NCI-H82 treated with DMSO at 0.1 percent for 48 hours (cell line): Measurements from ENCODE around the gene SUSD2.
A peak's percentile ranks its signal among the peaks of the same experiment; 100 is the strongest.
"Not testable (repeated sequence)": the region's sequence is repeated elsewhere in the genome, so short reads cannot be mapped to it uniquely, and the experiment has no call there.

Experiments used
- DNase-seq: peaks from one replicate; lab custom pipeline; 2025; ENCODE audit not compliant: unreplicated experiment; lab: John Stamatoyannopoulos, UW

Gene SUSD2

DNA sequence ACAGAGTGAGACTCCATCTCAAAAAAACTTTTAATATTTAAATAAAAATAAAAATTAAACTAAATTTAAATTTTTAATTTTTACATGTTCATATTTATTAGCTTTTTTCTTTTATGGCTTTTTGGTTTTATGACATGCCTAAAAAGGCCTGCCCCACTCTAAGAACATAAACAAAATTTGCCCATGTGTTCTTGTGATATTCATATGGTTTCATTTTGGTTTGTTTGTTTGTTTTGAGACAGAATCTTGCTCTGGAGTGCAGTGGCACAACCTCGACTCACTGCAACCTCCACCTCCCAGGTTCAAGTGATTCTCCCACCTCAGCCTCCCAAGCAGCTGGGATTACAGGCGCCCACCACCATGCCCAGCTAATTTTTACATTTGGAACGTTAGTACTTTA, 27.7 kb downstream of the SUSD2 start:
- DNase-seq = no peak

DNA sequence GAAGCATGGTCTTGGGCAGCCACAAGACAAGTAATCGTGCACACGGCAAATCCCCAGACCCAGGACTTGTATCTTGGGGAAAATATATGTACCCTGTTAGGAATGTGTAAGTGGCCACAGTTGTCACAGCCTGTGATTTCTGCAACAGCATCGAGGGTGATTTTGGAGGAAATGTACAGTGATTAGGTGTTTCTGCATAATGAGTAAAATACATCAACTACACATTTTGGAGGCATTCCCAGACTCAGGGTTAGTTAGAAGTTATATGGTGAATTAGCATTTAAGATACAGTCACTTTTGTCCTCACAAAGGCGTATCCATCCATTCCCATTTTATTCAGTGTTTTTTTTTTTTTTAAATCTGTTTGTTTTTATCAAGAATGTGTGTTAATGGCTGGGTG, 28.4 kb downstream of the SUSD2 start:
- no peak for DNase-seq

DNA sequence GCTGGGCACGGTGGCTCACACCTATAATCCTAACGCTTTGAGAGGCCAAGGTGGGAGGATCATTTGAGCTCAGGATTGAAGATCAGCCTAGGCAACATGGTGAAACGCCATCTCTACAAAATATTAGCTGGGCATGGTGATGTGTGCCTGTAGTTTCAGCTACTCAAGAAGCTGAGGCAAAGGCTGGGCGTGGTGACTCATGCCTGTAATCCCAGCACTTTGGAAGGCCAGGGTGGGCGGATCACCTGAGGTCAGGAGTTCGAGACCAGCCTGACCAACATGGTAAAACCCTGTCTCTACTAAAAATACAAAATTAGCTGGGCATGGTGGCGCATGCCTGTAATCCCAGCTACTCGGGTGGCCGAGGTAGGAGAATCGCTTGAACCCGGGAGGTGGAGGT, 29.1 kb downstream of the SUSD2 start:
- DNase-seq = not testable (repeated sequence)

DNA sequence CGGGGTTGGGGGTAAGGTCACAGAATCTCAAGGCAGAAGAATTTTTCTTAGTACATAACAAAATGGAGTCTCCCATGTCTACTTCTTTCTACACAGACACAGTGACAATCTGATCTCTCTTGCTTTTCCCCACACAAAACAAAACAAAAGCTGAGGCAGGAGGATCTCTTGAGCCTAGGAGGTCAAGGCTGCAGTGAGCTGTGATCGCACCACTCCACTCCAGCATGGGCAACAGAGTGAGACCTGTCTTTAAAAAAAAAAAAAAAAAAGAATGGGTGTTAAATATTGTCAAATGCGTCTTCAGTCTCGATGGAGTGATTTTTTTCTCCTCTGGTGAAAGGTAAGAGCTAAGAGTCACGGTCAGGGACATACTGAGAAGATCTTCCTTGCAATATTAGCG, 30.4 kb downstream of the SUSD2 start:
- DNase-seq = not testable (repeated sequence)

DNA sequence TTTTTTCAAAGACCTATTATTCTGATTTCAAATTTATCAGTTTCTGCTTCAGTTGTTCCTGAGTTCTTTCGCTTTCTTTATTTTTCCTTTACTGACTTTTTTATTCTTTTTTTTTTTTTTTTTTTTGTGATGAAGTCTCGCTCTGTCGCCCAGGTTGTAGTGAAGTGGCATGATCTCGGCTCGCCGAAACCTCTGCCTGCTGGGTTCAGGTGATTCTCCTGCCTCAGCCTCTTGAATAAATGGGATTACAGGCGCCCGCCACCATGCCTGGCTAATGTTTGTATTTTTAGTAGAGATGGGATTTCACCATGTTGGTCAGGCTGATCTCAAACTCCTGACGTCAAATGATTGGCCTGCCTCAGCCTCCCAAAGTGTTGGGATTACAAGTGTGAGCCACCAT, 31.8 kb downstream of the SUSD2 start:
- not testable (repeated sequence) for DNase-seq

DNA sequence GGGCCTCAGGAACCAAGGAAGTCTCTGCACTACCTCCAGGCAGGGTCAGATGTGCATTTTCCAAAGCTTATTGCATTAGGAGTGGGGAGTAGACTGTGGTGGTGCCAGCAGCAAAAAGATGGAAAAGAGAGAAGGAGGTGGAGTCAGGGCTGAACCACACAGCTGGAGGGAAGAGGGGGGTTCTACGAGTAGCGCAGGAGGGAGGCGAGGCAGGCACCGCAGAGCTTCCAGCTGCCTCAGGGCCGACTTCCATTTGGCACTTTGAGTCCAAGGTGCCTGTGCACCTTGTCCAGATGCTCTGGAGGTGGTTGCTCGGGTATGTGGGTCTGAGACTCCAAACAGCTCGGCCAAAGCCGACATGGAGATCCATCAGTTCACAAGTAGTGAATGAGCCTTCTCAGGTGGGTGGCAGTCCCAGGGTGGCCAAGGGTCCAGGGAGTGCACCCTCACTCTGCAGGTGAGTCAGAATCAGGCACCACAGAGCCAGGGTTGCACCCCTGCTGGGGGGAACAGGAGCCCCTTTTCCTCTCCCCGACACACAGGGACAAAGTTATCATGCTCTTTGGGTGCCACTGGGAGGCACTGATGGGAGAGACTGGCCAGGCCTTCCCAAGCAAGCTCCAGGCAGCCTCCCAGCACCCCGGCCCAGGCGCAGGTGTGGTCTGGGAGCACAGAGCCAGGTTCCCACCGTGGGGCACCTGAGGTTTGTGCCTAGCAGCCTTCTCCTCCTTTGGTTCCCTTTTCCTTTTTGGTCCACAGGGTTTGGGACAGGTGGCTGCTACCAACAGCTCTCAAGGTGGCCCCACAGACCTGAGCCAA, 33.4 kb downstream of the SUSD2 start:
- DNase-seq = no peak

DNA sequence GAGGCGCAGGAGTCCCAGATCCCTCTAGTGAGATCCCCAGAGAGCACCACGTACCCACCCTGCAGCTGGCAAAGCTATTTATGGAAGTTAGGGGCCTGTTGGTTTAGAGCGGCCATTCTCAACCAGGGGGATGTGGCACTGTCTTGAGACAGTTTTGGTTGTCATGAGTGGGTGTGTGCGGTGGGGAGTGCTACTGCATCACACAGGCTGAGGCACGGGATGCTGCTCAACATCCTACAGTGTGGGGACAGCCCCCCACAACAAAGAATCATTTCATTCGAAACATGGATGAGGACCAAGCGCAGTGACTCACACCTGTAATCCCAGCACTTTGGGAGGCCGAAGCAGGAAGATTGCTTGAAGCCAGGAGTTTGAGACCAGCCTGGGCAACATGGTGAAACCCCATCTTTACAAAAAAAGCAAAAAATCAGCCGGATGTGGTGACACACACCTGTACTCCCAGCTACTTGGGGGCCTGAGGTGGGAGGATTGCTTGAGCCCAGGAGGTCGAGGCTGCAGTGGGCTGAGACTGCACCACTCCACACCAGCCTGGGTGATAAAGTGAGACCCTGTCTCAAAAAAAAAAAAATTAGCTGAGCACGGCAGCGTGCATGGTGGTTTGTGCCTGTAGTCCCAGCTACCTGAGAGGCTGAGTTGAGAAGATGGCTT, 35.4 kb downstream of the SUSD2 start:
- no peak for DNase-seq

DNA sequence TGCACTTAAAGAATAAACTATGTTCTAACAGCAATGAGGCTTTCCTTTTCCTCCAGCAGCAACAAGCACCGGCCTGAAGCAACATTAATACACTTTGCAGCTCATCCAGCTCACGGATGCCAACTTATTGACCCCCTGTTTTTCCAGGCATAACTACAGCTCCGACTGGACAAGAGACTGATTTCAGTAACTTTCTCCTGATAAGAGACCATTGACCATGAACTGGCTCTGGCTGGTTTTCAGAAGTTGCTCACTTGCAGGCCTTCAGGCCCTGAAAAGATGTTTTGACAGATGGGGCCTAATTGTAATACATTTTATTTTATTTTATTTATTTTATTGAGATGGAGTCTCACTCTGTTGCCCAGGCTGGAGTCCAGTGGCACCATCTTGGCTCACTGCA, 36.1 kb downstream of the SUSD2 start:
- no peak for DNase-seq

DNA sequence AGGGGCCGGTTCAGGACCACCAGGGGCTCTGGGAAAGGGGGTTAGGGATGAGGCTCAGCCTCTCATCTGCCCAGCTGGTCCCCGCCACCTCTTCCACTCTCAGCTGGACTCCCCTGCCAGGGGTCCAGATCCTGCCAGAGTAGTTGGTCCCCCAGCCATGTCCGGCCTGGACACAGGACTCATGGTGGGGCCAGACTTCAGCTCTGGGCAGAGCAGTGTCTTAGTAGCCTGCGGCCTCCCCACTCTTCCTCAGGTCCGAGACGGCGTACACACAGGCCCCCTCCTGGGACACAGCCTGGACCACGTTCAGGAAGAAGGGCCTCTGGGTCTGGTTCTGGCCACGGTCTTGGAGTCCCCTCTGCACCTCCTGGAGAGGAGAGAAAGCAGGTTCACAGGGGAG, 38.5 kb downstream of the SUSD2 start:
- no peak for DNase-seq

DNA sequence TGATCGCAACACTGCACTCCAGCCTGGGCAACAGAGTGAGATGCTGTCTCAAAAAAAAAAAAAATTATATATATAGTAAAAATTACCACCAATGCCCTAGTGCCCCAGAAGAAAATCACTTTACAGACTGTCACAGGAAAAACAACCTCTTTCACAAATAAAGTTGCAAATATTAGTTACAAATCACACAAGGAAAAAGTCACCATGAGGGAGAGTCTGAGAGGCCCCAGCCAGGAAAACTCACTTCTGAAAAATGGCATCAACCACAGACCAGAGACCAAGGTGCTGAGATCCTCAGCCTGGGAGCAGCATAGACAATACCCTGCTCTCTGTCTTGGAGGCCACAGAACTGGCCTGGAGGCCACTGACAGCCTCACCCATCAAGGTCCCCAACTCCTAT, 43.2 kb downstream of the SUSD2 start:
- no peak for DNase-seq

DNA sequence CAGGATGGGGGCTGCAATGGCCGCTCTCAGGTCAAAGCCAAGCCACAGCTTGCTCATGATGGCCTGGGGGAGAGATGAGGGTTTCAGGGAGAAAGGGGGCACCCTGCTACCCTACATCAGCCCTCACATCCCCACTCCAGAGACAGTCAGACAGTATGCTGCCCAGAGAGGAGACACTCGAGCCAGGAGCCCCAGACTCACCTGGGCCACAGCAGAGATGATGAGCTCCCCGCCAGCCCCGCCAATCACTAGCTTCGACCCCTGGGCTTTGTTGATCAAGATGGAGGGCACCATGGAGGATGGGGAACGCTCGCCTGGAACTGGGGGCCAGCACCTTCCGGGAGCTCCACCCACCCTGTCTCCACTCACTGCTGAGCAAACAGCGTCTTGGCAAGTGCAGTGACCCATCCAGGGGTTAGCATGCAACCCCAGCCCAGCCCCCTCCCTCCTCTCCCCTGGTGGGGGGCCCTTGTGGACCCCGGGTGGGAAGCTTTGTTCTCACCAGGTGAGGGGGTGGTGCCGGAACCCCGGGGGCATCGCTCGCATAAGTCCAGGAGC, 43.8 kb downstream of the SUSD2 start:
- no peak for DNase-seq

DNA sequence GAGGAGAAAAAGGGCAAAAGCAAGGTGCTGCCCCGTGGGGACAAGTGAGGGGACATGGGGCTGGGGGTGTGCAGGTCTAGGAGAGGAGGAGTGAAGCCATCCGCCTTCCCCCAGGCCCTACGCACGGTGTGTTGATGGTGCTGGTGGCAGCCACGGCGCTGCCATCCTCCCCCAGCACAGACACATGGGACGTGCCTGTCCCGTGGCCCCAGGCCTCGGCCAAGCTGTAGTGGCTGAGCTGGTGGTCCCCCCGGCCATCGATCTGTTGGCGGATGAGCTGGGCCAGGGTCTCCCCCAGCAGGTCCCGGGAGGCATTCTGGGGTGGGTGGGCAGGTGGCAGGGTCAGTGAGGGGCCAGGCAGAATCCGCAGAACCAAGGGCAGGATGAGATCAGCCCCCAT, 44.7 kb downstream of the SUSD2 start:
- DNase-seq = no peak

DNA sequence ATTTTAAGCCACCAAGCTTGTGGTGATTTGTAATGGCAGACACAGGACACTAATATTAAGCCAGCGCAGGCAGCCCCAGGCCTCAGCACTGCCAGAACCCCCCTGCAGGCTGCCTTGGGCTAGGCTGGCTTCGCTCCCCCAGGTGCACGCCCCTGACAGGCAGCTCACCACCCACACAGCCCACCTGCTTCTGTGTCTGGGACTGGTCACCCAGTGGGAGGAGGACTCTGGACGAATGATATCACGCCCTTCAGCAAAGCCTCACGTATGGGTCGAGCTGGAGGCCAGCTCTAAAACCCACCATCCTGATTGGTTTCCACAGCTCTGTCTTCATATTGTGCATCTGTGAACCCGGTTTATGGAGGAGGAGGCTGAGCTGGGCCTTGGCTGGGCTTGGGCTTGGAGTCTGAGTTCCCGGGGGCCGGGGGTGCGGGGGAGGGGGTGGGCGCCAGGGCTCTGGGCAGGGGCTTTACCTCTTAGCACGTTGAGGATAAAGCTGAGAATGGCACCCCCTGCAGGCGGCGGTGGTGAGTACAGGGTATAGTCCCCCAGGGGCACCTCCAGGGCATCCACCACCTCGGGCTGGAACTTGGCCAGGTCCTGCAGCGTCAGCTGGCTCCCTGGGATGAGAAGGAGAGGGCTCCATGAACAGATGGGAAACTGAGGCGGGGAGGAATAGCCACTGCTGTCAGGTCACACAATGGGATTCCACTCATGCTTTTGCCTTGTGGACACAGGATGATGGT, 49.8 kb downstream of the SUSD2 start:
- DNase-seq = peak; percentile 15

DNA sequence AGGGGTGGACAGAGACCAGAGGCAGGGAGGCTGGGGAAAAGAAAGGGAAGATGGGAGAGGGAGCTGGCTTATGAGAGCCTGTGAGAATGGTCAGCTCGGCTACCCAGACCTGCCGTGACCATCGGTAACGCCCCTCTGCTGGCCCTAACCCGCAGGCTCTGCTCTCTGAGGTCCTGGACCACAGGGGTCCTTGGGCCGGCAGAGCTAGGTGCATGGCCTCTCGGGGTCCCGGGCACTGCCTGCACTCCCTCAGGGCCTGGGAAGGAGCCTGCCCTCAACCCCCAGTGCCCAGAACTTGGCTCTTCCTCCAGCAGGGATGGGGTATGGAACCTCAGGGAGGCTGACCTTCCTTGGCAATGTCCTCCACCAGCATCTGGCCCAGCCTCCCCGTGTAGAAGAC, 50.4 kb downstream of the SUSD2 start:
- DNase-seq = no peak

DNA sequence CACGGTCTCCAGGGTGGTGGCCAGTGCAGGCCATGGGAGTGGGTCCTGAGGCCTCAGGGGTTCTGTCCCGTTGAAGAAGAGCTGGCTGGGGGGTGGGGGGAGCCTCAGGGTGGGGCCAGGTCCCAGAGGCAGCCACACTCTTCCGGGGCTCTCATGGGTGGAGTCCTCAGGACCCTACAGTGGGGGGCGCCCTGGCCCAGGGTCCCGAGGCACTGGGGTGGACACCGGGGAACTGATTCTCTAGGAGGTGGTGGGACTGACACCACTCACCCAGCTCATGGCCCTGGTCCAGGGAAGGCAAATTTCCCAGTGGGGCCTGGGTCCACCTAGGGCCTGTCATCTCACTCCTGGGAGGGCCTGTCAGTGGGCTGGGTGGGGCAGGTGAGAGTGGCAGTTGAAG, 50.8 kb downstream of the SUSD2 start:
- no peak for DNase-seq

DNA sequence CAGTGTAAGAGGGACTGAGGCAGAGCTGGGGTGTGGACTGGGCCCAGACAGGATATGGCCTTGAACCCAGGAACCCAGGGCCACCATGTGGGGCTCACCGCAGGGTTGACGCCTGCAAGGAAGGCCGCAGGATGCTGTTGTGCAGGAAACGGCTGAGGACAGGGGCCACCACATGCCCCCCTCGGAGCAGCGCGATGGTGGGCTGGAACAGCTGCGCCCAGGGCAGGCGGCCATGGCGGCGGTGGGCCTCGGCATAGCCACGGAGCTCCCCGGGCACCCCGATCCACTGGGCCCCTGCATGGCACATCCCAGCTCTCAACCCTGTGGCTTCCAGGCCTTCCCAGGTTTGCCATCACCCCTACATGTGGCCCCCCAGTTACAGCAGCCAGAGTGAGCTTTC, 51.4 kb downstream of the SUSD2 start:
- no peak for DNase-seq

DNA sequence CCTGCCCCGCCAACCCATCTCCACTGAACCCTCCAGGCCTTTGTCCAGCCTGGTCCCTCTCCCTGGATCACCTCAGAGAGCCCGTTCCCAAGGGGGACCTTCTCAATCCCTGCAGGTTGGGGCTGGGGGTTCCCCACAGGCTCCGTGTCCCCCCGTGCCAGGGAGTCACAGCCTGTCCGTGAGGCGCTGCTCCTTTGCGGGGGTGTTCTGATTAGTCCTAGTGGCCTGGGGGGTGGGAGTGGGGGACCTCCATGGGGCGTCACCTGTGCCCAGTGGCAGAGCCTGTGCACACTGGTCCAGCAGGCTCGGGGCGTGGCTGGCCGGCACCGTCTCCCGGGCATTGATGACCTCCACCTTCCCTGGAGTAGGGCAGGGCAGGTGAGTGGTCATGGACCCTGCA, 51.9 kb downstream of the SUSD2 start:
- DNase-seq = no peak

DNA sequence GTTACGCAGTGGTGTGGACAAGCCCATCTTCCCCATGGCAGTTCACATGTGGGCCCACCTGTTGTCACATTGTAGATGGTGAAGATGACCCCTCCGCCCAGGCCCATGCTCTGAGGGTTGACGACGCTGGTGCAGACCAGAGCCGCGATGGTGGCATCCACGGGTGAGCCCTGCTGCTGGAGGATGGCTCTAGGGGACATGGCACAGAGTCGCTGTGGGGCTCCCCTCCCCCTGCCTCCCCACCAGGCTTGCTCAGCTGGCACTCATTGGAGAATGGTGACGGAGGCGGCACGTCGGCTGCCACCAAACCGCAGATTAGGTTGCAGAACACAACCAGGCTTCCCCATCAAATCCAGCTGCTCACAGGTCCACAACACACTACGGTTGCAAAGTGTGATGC, 52.5 kb downstream of the SUSD2 start:
- DNase-seq = no peak

DNA sequence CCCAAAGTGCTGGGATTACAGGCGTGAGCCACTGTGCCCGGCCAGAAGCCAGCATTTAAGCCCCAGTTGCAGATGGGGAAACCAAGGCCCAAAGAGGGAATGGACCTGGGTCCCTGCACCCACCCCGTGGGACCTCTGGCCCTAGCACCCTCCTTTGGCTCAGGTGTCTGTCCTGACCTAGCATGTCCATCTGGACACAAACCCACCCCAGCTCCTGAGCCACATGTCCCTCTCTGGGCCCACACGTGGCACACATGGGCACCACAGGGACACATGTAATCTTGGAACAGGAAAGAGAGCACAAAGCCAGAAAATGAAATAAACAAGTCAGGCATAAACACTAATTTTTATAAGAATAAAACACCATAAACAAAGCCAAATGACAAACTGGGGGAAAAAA, 54.0 kb downstream of the SUSD2 start:
- DNase-seq = no peak

DNA sequence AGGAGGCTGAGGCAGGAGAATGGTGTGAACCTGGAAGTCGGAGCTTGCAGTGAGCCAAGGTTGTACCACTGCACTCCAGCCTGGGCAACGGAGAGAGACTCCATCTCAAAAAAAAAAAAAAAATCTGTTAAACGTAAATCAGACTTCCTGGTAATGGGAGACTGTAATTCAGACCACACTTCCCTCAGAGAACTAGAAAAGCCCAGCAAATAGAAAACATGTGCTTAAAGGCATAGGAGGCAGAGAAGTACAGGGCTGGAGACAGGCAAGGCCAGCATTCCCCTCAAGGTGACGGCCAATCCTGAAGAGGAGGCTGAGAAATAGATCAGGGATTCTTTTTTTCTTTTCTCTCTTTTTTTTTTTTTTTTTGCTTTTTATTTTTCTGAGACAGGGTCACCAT, 55.4 kb downstream of the SUSD2 start:
- no peak for DNase-seq

DNA sequence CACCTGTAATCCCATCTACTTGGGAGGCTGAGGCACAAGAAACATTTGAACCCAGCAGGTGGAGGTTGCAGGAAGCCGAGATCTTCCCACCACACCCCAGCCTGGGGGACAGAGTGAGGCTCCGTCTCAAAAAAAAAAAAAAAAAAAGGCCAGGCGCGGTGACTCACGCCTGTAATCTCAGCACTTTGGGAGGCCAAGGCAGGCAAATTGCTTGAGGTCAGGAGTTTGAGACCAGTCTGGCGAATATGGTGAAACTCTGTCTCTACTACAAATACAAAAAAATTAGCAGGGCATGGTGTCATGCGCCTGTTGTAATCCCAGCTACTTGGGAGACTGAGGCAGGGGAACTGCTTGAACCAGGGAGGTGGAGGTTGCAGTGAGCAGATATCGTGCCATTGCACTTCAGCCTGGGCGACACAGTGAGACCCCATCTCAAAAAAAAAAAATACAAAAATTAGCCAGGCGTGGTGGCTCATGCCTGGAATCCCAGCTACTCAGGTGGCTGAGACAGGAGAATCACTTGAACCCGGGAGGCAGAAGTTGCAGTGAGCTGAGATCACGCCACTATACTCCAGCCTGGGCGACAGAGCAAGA, 56.9 kb downstream of the SUSD2 start:
- not testable (repeated sequence) for DNase-seq
